Stomach (tissue), 9 donors: Measurements from ENCODE around the gene PDE8A. TPM values are rescaled to one million over a fixed set of nuclear protein-coding genes. Genes with fewer than 3 reads are reported as not detected.

Experiments
- DNase-seq, 2 donors: peaks; one replicate each; pipeline versions ENCODE4 v3.0.0 to v3.0.0-alpha.2; 2013 to 2019
- H3K27ac ChIP-seq, 5 donors: fragments of 200-600 bp in 4 of 5; sonication (generic) in 4 of 5; one replicate each; pipeline ENCODE4 v1.5.1; 2013 to 2019; ENCODE audit warnings: mild to moderate bottlenecking in 1 of 5, moderate library complexity in 1 of 5
- H3K27me3 ChIP-seq, 3 donors: fragments of 200-600 bp; sonication (generic); one replicate each; pipeline ENCODE4 v1.5.1; 2017 to 2019; ENCODE audit warnings: mixed run types in 1 of 3
- H3K36me3 ChIP-seq, 4 donors: fragments of 200-600 bp; sonication (generic); 1 replicate in 3 of 4; 2 replicates in 1 of 4; pipeline ENCODE4 v1.5.1; 2016 to 2019
- H3K4me1 ChIP-seq, 4 donors: fragments of 200-600 bp; sonication (generic); one replicate each; pipeline ENCODE4 v1.5.1; 2016 to 2019
- H3K4me3 ChIP-seq, 4 donors: fragments of 200-600 bp; sonication (generic) in 3 of 4; one replicate each; pipeline ENCODE4 v1.5.1; 2016 to 2019; ENCODE audit warnings: mild to moderate bottlenecking in 1 of 4
- H3K9me3 ChIP-seq, 4 donors: fragments of 200-600 bp; sonication (generic); one replicate each; pipeline ENCODE4 v1.5.1; 2016 to 2019
- EP300 ChIP-seq: sonication (generic); formaldehyde crosslinking; IDR thresholded peaks from one replicate; pipeline ENCODE4 v1.6.1; 2017; ENCODE audit warnings: antibody characterized with exemption
- POLR2A ChIP-seq, 4 donors: fragments of 450-650 bp; IDR thresholded peaks; one replicate each; pipeline ENCODE4 v1.6.1; 2016; ENCODE audit warnings: antibody characterized with exemption in 4 of 4, control low read depth in 2 of 4, mild to moderate bottlenecking in 1 of 4, moderate library complexity in 1 of 4
- POLR2AphosphoS5 ChIP-seq, 3 donors: sonication (generic); formaldehyde crosslinking; IDR thresholded peaks; one replicate each; pipeline ENCODE4 v1.6.1; 2016; ENCODE audit warnings: antibody characterized with exemption in 3 of 3
- WGBS, 5 donors: extraction: QIAGEN DNeasy Blood & Tissue Kit in 3 of 5; methylation state at CpG; one replicate each; pipeline versions ENCODE4 v1.1.5 to v1.1.7; 2013 to 2018; 5-methylcytosine and 5-hydroxymethylcytosine counted together
- intact Hi-C: fragments of 100-400 bp; cut with DNase I; formaldehyde crosslinking; loops from one replicate; pipeline ENCODE4 v1.15.1; 2023; ENCODE audit warnings: low total_unique reads
- polyA plus RNA-seq, 3 donors: library from polyadenylated mRNA; stranded (reverse); fragments of 200-250 nt; gene quantifications; one replicate each; pipeline ENCODE4 v1.2.3, GENCODE V29; 2013
- total RNA-seq, 5 donors: library from RNA; depleted of rRNA; stranded (reverse); fragments of >200 nt; gene quantifications; one replicate each; pipeline versions ENCODE4 v1.1.0 to v1.2.3, GENCODE V29; 2014 to 2016
- TF ChIP-seq, protein P1 (sequence below), 7 experiments: fragments of 450-650 bp in 4 of 7; fragments of 200-600 bp in 3 of 7; sonication (generic) in 3 of 7; IDR thresholded peaks; one replicate each; pipeline ENCODE4 v1.5.1; 2016 to 2019; ENCODE audit warnings: antibody characterized with exemption in 7 of 7, control low read depth in 2 of 7, mild to moderate bottlenecking in 1 of 7
- donor health status: healthy with polysubstance abuse.
- donor health status: Bipolar disorder and iron deficiency.
- donor health status: healthy.

The PDE8A gene
- total and polyA plus RNA-seq, 8 donors: 15.6 to 85.9 (median 38.3) TPM

DNA sequence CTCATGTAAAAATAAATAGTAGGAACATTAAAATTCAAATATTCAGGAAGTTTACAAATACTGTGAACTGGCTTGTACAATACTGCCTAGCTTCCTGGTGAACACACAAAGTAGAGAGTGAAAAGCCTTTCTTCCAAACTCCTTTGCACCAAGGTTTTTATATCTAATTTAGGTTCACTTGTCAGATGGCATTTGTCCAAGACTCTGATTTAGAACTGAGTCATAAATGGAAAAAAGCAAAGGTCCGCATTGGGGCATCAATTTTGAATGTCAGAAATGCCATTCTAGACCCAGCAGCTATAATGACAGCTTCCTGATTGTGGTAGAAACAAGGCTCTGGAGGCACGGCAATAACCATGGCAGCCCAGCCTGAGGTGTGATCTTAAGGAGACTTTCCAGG lies 160.7 kb downstream of the PDE8A start:
- no peak overlapping the region for H3K27ac ChIP-seq
- no peaks in the 10 kb centered on the region for H3K27me3 ChIP-seq
- intact Hi-C loops: no loop called here
- TF ChIP-seq EP300: no peak
- no peak for TF ChIP-seq POLR2AphosphoS5 (IDR thresholded peaks at IDR 0.05)
- no peak for TF ChIP-seq POLR2A (IDR thresholded peaks at IDR 0.05)
- TF ChIP-seq, protein P1, sequence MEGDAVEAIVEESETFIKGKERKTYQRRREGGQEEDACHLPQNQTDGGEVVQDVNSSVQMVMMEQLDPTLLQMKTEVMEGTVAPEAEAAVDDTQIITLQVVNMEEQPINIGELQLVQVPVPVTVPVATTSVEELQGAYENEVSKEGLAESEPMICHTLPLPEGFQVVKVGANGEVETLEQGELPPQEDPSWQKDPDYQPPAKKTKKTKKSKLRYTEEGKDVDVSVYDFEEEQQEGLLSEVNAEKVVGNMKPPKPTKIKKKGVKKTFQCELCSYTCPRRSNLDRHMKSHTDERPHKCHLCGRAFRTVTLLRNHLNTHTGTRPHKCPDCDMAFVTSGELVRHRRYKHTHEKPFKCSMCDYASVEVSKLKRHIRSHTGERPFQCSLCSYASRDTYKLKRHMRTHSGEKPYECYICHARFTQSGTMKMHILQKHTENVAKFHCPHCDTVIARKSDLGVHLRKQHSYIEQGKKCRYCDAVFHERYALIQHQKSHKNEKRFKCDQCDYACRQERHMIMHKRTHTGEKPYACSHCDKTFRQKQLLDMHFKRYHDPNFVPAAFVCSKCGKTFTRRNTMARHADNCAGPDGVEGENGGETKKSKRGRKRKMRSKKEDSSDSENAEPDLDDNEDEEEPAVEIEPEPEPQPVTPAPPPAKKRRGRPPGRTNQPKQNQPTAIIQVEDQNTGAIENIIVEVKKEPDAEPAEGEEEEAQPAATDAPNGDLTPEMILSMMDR (IDR thresholded peaks at IDR 0.05): no peak
- no peaks in the 10 kb centered on the region for H3K9me3 ChIP-seq
- H3K4me1 ChIP-seq: peaks cover 0 to 8% (median 3%) of the 10 kb centered on the region in 4 donors
- peaks cover 0 to 31% (median 27%) of the 10 kb centered on the region in 4 donors for H3K36me3 ChIP-seq
- H3K4me3 ChIP-seq: no peak overlapping the region
- DNase-seq: no peak
- 17 to 46% (median 39%) methylated on average over 2 of the region's 2 CpGs for WGBS, 5 donors

DNA sequence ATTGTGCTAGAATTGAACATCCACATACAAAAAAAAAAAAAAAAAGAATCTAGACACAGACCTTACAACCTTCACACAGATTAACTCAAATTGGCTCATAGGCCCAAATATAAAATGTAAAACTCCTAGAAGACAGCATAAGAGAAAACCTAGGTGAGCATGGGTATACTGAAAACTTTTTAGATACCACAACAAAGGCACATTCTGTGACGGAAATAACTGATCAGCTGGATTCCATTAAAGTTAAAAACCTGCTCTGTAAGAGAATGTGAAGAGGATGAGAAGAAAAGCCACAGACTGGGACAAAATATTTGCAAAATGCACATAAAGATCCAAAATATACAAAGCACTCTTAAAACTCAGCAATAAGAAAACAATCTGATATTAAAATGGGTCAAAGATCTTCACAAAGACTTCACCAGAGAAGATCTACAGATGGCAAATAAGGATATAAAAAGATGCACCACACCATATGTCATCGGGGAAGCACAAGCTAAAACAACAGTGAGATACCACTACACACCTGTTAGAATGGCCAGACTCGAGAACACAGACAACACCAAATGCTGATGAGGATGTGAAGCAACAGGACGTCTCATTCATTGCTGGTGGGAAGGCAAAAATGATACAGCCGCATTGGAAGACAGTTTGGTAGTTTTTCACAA lies 167.9 kb downstream of the PDE8A start:
- no peak for DNase-seq
- TF ChIP-seq POLR2AphosphoS5 (IDR thresholded peaks at IDR 0.05) (no peak), POLR2A (IDR thresholded peaks at IDR 0.05) (no peak), EP300 (no peak)
- TF ChIP-seq, protein P1 (IDR thresholded peaks at IDR 0.05): no peak
- WGBS, 5 donors: 72 to 82% (median 78%) methylated on average over 5 of the region's 5 CpGs
- Histone ChIP-seq H3K27ac (no peak overlapping the region), H3K27me3 (no peaks in the 10 kb centered on the region), H3K4me3 (no peak overlapping the region), H3K36me3 (no peaks in the 10 kb centered on the region), H3K4me1 (no peaks in the 10 kb centered on the region), H3K9me3 (no peaks in the 10 kb centered on the region)
- intact Hi-C loops: no loop called here

DNA sequence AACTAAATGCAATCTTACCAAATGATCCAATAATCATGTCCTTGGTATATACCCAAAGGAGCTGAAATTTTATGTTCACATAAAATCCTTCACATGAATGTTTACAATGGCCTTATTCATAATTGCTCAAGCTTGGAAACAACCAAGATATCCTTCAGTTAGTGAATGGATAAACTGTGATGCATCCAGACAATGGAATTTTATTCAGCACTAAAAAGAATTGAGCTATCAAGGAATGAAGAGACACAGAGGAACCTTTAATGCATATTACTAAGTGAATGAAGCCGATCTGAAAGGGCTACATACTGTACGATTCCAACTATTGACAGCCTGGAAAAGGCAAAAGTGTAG lies 168.4 kb downstream of the PDE8A start:
- TF ChIP-seq EP300 (no peak), POLR2AphosphoS5 (IDR thresholded peaks at IDR 0.05) (no peak), POLR2A (IDR thresholded peaks at IDR 0.05) (no peak)
- TF ChIP-seq, protein P1 (IDR thresholded peaks at IDR 0.05): no peak
- H3K4me3 ChIP-seq: no peak overlapping the region
- H3K4me1 ChIP-seq: no peaks in the 10 kb centered on the region
- H3K27me3 ChIP-seq: no peaks in the 10 kb centered on the region
- H3K9me3 ChIP-seq: no peaks in the 10 kb centered on the region
- no peak overlapping the region for H3K27ac ChIP-seq
- no peaks in the 10 kb centered on the region for H3K36me3 ChIP-seq
- intact Hi-C loops: no loop called here
- WGBS, 5 donors: 76 to 83% (median 81%) methylated on average over 2 of the region's 2 CpGs
- DNase-seq: no peak

DNA sequence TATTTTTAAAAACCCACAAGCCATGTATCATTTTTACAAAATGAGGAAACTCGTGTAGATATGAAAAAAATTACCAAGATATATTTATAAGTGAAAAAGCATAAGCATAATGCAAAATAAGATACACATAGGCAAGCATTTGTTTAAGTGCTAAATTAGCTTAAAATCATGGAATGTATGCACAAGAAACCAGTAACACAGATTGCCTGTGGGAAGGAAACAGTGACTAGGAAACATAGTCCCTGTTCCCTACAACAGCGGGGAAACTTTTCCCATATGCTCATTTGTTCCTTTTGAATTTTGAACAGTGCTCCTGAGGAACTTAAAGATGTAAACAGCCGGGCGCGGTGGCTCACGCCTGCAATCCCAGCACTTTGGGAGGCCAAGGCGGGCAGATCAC lies 169.5 kb downstream of the PDE8A start:
- no peak for TF ChIP-seq POLR2A (IDR thresholded peaks at IDR 0.05)
- TF ChIP-seq, protein P1 (IDR thresholded peaks at IDR 0.05): no peak
- TF ChIP-seq EP300: no peak
- TF ChIP-seq POLR2AphosphoS5 (IDR thresholded peaks at IDR 0.05): no peak
- no peaks in the 10 kb centered on the region for H3K9me3 ChIP-seq
- no peak for DNase-seq
- no peaks in the 10 kb centered on the region for H3K36me3 ChIP-seq
- no peak overlapping the region for H3K27ac ChIP-seq
- intact Hi-C loops: no loop called here
- no peaks in the 10 kb centered on the region for H3K4me1 ChIP-seq
- whole genome bisulfite sequencing, 5 donors: 80 to 93% (median 89%) methylated on average over 7 of the region's 7 CpGs
- no peak overlapping the region for H3K4me3 ChIP-seq
- H3K27me3 ChIP-seq: no peaks in the 10 kb centered on the region
